Esophagus squamous epithelium (tissue), 4 donors: Measurements from ENCODE around the gene NR6A1.

Experiments
- POLR2A ChIP-seq, 4 donors: fragments of 450-650 bp; IDR thresholded peaks; one replicate each; pipeline ENCODE4 v1.6.1; 2017; ENCODE audit warnings: antibody characterized with exemption in 4 of 4, mild to moderate bottlenecking in 4 of 4, moderate library complexity in 3 of 4
- TF ChIP-seq, protein P1 (sequence below), 6 experiments: fragments of 450-650 bp in 4 of 6; fragments of 200-600 bp in 2 of 6; sonication (generic) in 2 of 6; IDR thresholded peaks; one replicate each; pipeline ENCODE4 v1.5.1; 2016 to 2019; ENCODE audit warnings: antibody characterized with exemption in 6 of 6, mild to moderate bottlenecking in 4 of 6, moderate library complexity in 4 of 6

DNA sequence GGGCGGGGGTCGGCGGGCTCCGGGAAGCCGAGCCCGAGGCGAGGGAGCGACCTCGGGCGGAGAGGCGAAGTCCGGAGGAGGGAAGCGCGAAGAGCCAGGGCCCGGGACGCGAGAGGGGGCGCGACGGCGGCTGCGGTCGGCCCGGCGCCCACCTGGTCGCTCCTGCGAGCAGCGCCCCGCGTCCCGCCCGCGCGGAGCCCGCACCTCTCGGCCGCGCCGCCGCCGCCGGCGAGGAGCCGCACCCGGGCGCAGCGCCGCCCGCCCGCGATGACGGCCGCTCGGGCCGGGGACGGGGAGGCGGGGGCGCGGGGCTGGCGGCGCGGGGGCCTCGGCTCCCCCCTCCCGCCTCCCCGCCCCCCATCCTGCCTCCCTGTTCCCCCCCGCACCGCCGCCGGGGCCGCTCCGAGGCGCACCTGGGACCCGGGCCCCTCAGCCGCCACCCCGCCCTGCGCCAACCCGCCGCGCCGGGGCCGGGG, 266.5 kb downstream of the NR6A1 start:
- TF ChIP-seq POLR2A (IDR thresholded peaks at IDR 0.05) = no peak
- TF ChIP-seq, protein P1, sequence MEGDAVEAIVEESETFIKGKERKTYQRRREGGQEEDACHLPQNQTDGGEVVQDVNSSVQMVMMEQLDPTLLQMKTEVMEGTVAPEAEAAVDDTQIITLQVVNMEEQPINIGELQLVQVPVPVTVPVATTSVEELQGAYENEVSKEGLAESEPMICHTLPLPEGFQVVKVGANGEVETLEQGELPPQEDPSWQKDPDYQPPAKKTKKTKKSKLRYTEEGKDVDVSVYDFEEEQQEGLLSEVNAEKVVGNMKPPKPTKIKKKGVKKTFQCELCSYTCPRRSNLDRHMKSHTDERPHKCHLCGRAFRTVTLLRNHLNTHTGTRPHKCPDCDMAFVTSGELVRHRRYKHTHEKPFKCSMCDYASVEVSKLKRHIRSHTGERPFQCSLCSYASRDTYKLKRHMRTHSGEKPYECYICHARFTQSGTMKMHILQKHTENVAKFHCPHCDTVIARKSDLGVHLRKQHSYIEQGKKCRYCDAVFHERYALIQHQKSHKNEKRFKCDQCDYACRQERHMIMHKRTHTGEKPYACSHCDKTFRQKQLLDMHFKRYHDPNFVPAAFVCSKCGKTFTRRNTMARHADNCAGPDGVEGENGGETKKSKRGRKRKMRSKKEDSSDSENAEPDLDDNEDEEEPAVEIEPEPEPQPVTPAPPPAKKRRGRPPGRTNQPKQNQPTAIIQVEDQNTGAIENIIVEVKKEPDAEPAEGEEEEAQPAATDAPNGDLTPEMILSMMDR (IDR thresholded peaks at IDR 0.05) = no peak
